ENCODE measurements around the gene PRKN. TPM values are rescaled to one million over a fixed set of nuclear protein-coding genes. Genes with fewer than 3 reads are reported as not detected.

Gene PRKN
- total and polyA plus RNA-seq, 3 experiments from 2014 or later: 0.22 to 1.0 (median 0.55) TPM

DNA sequence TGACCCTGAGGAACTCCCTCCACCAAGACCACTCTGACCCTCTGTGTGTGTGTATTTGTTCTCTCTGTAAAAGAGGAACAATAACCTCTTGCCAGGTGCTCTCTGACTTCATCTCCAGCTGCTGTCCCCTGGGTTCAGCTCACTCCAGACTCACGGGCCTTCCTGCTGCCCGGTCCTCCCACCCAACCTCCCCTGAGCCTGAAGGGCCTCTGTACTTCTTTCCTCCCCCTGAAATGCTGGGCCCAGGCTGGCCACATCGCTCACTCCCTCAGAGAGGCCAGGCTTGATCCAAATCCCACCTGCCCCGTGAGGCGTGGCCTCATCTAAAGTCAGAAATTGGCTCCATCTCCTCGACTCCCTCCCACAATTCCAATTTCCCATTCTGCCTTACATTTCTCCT, 202.4 kb downstream of the PRKN start:
- Histone ChIP-seq H3K9me3 (ENCODE audit: low read length) (no peaks in the 10 kb centered on the region), H3K4me3 (ENCODE audit: low read length) (no peak overlapping the region), H3K27ac (ENCODE audit: low read depth, low read length) (no peak overlapping the region), H3K27me3 (ENCODE audit: insufficient read depth, low read length, poor library complexity, severe bottlenecking) (no peaks in the 10 kb centered on the region), H3K4me1 (ENCODE audit: insufficient read depth, low read length) (no peaks in the 10 kb centered on the region), H3K36me3 (ENCODE audit: insufficient read depth, low read length) (no peaks in the 10 kb centered on the region)
- no peak for DNase-seq
- Mint-ChIP-seq H3K27me3 (no peaks in the 10 kb centered on the region), H3K27ac (no peak overlapping the region), H3K9me3 (peaks cover 0 to 23% (median 7%) of the 10 kb centered on the region in 5 donors), H3K4me1 (no peaks in the 10 kb centered on the region), H3K4me3 (no peak overlapping the region), H3K36me3 (peaks cover 0 to 12% (median 2%) of the 10 kb centered on the region in 3 donors)
- CTCF ChIA-PET: no interaction called here
- POLR2A ChIA-PET: no interaction called here

DNA sequence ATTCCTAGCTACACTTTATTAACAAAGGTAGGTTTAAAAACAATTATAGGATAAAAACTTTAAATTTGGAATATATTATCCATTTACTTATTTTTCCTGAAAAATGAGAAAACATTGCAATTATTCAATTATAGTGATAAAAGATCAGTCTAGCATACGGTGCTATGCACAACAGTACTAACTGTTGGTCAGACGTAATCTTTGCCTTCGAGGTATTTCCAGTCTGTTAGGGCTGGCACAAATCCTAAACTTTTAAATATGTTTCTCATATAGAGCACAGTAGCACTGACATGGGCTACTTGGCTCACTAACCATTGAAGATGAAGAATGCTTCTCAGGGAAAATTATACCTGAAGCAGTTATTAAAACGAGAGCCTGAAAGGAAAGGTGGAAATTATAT, 214.8 kb downstream of the PRKN start:
- Mint-ChIP-seq H3K4me3 (no peak overlapping the region), H3K9me3 (peaks cover 0 to 8% (median 2%) of the 10 kb centered on the region in 5 donors), H3K27ac (peak overlapping the region in 1 of 8 donors; percentile 64), H3K36me3 (peaks cover 0 to 6% (median 0%) of the 10 kb centered on the region in 3 donors), H3K4me1 (no peaks in the 10 kb centered on the region), H3K27me3 (no peaks in the 10 kb centered on the region)
- Histone ChIP-seq H3K27me3 (ENCODE audit: insufficient read depth, low read length, poor library complexity, severe bottlenecking) (no peaks in the 10 kb centered on the region), H3K4me3 (ENCODE audit: low read length) (no peak overlapping the region), H3K4me1 (ENCODE audit: insufficient read depth, low read length) (no peaks in the 10 kb centered on the region), H3K36me3 (ENCODE audit: insufficient read depth, low read length) (no peaks in the 10 kb centered on the region), H3K9me3 (ENCODE audit: low read length) (no peaks in the 10 kb centered on the region), H3K27ac (ENCODE audit: low read depth, low read length) (no peak overlapping the region)
- CTCF ChIA-PET: no interaction called here
- POLR2A ChIA-PET: no interaction called here
- DNase-seq: no peak

- ChIA-PET POLR2A (no interaction called here), CTCF (no interaction called here)
- Mint-ChIP-seq H3K27ac (no peak overlapping the region), H3K4me3 (no peak overlapping the region), H3K36me3 (peaks cover 0 to 3% (median 0%) of the 10 kb centered on the region in 3 donors), H3K27me3 (no peaks in the 10 kb centered on the region), H3K9me3 (peaks cover 3 to 22% (median 9%) of the 10 kb centered on the region in 5 donors), H3K4me1 (no peaks in the 10 kb centered on the region)
- Histone ChIP-seq H3K4me1 (ENCODE audit: insufficient read depth, low read length) (no peaks in the 10 kb centered on the region), H3K27me3 (ENCODE audit: insufficient read depth, low read length, poor library complexity, severe bottlenecking) (no peaks in the 10 kb centered on the region), H3K36me3 (ENCODE audit: insufficient read depth, low read length) (no peaks in the 10 kb centered on the region), H3K4me3 (ENCODE audit: low read length) (no peak overlapping the region), H3K9me3 (ENCODE audit: low read length) (no peaks in the 10 kb centered on the region), H3K27ac (ENCODE audit: low read depth, low read length) (no peak overlapping the region)
- DNase-seq: no peak
These were observed 230.2 kb downstream of the PRKN start for GRCh38 chr6:162497389-162497788.

GRCh38 chr6:162493917-162494316, 233.6 kb downstream of the PRKN start:
- H3K36me3 Mint-ChIP-seq: peaks cover 0 to 12% (median 0%) of the 10 kb centered on the region in 3 donors
- H3K27ac ChIP-seq (ENCODE audit: low read depth, low read length): no peak overlapping the region
- H3K27me3 ChIP-seq (ENCODE audit: insufficient read depth, low read length, poor library complexity, severe bottlenecking): no peaks in the 10 kb centered on the region
- no peaks in the 10 kb centered on the region for H3K4me1 ChIP-seq (ENCODE audit: insufficient read depth, low read length)
- H3K36me3 ChIP-seq (ENCODE audit: insufficient read depth, low read length): no peaks in the 10 kb centered on the region
- peaks cover 5 to 34% (median 10%) of the 10 kb centered on the region in 5 donors for H3K9me3 Mint-ChIP-seq
- no peaks in the 10 kb centered on the region for H3K9me3 ChIP-seq (ENCODE audit: low read length)
- no peak overlapping the region for H3K4me3 ChIP-seq (ENCODE audit: low read length)
- no peak overlapping the region for H3K4me3 Mint-ChIP-seq
- ChIA-PET POLR2A (no interaction called here), CTCF (no interaction called here)
- H3K4me1 Mint-ChIP-seq: no peaks in the 10 kb centered on the region
- H3K27me3 Mint-ChIP-seq: no peaks in the 10 kb centered on the region
- DNase-seq: no peak
- no peak overlapping the region for H3K27ac Mint-ChIP-seq

DNA sequence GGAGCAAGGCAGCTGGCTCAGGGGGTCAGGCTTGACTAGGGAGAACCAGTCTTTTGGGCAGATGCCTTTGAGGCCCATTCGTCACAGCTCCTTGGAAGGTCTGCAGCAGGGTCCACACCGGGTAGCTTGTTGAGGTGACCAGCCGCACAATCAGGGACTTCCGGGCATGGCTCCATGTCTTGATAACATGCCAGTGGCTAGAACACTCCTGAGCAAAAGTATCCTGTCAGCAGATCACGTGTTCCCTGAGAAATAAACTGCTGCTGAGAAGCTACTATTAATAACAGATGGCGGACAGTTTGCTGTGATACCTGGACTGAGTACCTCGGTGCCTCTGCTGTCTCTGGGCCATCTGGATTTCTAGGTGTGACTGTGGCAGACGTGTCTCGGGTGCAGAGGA, 235.9 kb downstream of the PRKN start:
- ChIA-PET CTCF (no interaction called here), POLR2A (no interaction called here)
- DNase-seq: no peak
- Histone ChIP-seq H3K4me3 (ENCODE audit: low read length) (no peak overlapping the region), H3K9me3 (ENCODE audit: low read length) (no peaks in the 10 kb centered on the region), H3K36me3 (ENCODE audit: insufficient read depth, low read length) (no peaks in the 10 kb centered on the region), H3K27me3 (ENCODE audit: insufficient read depth, low read length, poor library complexity, severe bottlenecking) (no peaks in the 10 kb centered on the region), H3K27ac (ENCODE audit: low read depth, low read length) (no peak overlapping the region), H3K4me1 (ENCODE audit: insufficient read depth, low read length) (no peaks in the 10 kb centered on the region)
- Mint-ChIP-seq H3K27me3 (no peaks in the 10 kb centered on the region), H3K36me3 (peaks cover 0 to 12% (median 0%) of the 10 kb centered on the region in 3 donors), H3K4me1 (no peaks in the 10 kb centered on the region), H3K4me3 (no peak overlapping the region), H3K27ac (no peak overlapping the region), H3K9me3 (peaks cover 4 to 34% (median 8%) of the 10 kb centered on the region in 5 donors)

GRCh38 chr6:162489101-162489976, 238.2 kb downstream of the PRKN start:
- no peak for DNase-seq
- H3K4me3 Mint-ChIP-seq: no peak overlapping the region
- no peaks in the 10 kb centered on the region for H3K9me3 ChIP-seq (ENCODE audit: low read length)
- CTCF ChIA-PET: no interaction called here
- no peaks in the 10 kb centered on the region for H3K27me3 ChIP-seq (ENCODE audit: insufficient read depth, low read length, poor library complexity, severe bottlenecking)
- H3K36me3 ChIP-seq (ENCODE audit: insufficient read depth, low read length): no peaks in the 10 kb centered on the region
- no peaks in the 10 kb centered on the region for H3K4me1 ChIP-seq (ENCODE audit: insufficient read depth, low read length)
- peaks cover 4 to 25% (median 8%) of the 10 kb centered on the region in 5 donors for H3K9me3 Mint-ChIP-seq
- no peaks in the 10 kb centered on the region for H3K4me1 Mint-ChIP-seq
- H3K27me3 Mint-ChIP-seq: no peaks in the 10 kb centered on the region
- no peak overlapping the region for H3K27ac Mint-ChIP-seq
- H3K36me3 Mint-ChIP-seq: peaks cover 0 to 8% (median 0%) of the 10 kb centered on the region in 3 donors
- H3K4me3 ChIP-seq (ENCODE audit: low read length): no peak overlapping the region
- H3K27ac ChIP-seq (ENCODE audit: low read depth, low read length): no peak overlapping the region
- POLR2A ChIA-PET: no interaction called here

- POLR2A ChIA-PET: no interaction called here
- H3K27ac Mint-ChIP-seq: no peak overlapping the region
- no peak overlapping the region for H3K4me3 Mint-ChIP-seq
- no peaks in the 10 kb centered on the region for H3K4me1 Mint-ChIP-seq
- H3K27me3 ChIP-seq (ENCODE audit: insufficient read depth, low read length, poor library complexity, severe bottlenecking): no peaks in the 10 kb centered on the region
- no peaks in the 10 kb centered on the region for H3K27me3 Mint-ChIP-seq
- peaks cover 0 to 8% (median 0%) of the 10 kb centered on the region in 3 donors for H3K36me3 Mint-ChIP-seq
- CTCF ChIA-PET: no interaction called here
- no peak overlapping the region for H3K4me3 ChIP-seq (ENCODE audit: low read length)
- peaks cover 6 to 26% (median 8%) of the 10 kb centered on the region in 5 donors for H3K9me3 Mint-ChIP-seq
- no peak for DNase-seq
- H3K27ac ChIP-seq (ENCODE audit: low read depth, low read length): no peak overlapping the region
- H3K36me3 ChIP-seq (ENCODE audit: insufficient read depth, low read length): no peaks in the 10 kb centered on the region
- no peaks in the 10 kb centered on the region for H3K9me3 ChIP-seq (ENCODE audit: low read length)
- no peaks in the 10 kb centered on the region for H3K4me1 ChIP-seq (ENCODE audit: insufficient read depth, low read length)
These were observed 239.1 kb downstream of the PRKN start for GRCh38 chr6:162488444-162488843.

- ChIA-PET CTCF (no interaction called here), POLR2A (no interaction called here)
- no peaks in the 10 kb centered on the region for H3K9me3 ChIP-seq (ENCODE audit: low read length)
- no peak overlapping the region for H3K27ac ChIP-seq (ENCODE audit: low read depth, low read length)
- Mint-ChIP-seq H3K4me1 (no peaks in the 10 kb centered on the region), H3K9me3 (peaks cover 6 to 18% (median 8%) of the 10 kb centered on the region in 5 donors), H3K27me3 (peaks cover 0 to under 1% of the 10 kb centered on the region in 2 donors), H3K27ac (no peak overlapping the region), H3K36me3 (peaks cover 0 to 14% (median 0%) of the 10 kb centered on the region in 3 donors), H3K4me3 (no peak overlapping the region)
- DNase-seq: no peak
- H3K4me3 ChIP-seq (ENCODE audit: low read length): no peak overlapping the region
- H3K4me1 ChIP-seq (ENCODE audit: insufficient read depth, low read length): no peaks in the 10 kb centered on the region
- H3K36me3 ChIP-seq (ENCODE audit: insufficient read depth, low read length): no peaks in the 10 kb centered on the region
- H3K27me3 ChIP-seq (ENCODE audit: insufficient read depth, low read length, poor library complexity, severe bottlenecking): no peaks in the 10 kb centered on the region
These were observed 242.1 kb downstream of the PRKN start for GRCh38 chr6:162485464-162485863.
